Psoas muscle (tissue), 8 donors: ENCODE results near the gene CLCN1. TPM values are rescaled to one million over a fixed set of nuclear protein-coding genes. Genes with fewer than 3 reads are reported as not detected.

Experiments used
- ATAC-seq, 4 donors: fragments of 200-7000 bp; cut with Tn5 transposase; one replicate each; pipeline ENCODE4 v1.9.1; 2020; ENCODE audit warnings: moderate library complexity in 3 of 4, mild to moderate bottlenecking in 2 of 4
- DNase-seq, 2 donors: peaks; one replicate each; pipeline ENCODE4 v3.0.0-alpha.2; 2020
- H3K27ac ChIP-seq: fragments of 200-600 bp; one replicate; pipeline ENCODE4 v1.8.0; 2022
- H3K27me3 ChIP-seq, 3 donors: fragments of 200-600 bp in 1 of 3; one replicate each; pipeline versions ENCODE4 v1.6.1 to v1.8.0; 2013 to 2022; ENCODE audit warnings: low read length in 2 of 3, mild to moderate bottlenecking in 2 of 3, moderate library complexity in 1 of 3; ENCODE audit not compliant: insufficient read depth in 3 of 3
- H3K36me3 ChIP-seq, 2 donors: fragments of 200-600 bp in 1 of 2; one replicate each; pipeline versions ENCODE4 v1.6.1 to v1.8.0; 2013 to 2022; ENCODE audit warnings: low read depth in 1 of 2, mild to moderate bottlenecking in 1 of 2, moderate library complexity in 1 of 2; ENCODE audit not compliant: insufficient read depth in 1 of 2
- H3K4me1 ChIP-seq: fragments of 200-600 bp; one replicate; pipeline ENCODE4 v1.8.0; 2022
- H3K4me3 ChIP-seq: fragments of 200-600 bp; one replicate; pipeline ENCODE4 v1.8.0; 2022; ENCODE audit warnings: mild to moderate bottlenecking
- H3K9me3 ChIP-seq: fragments of 200-600 bp; one replicate; pipeline ENCODE4 v1.8.0; 2022
- WGBS, 3 donors: extraction: QIAGEN DNeasy Blood & Tissue Kit; methylation state at CpG; one replicate each; pipeline versions ENCODE4 v1.1.6 to v1.1.7; 2013; 5-methylcytosine and 5-hydroxymethylcytosine counted together
- intact Hi-C, 2 donors: fragments of 100-400 bp; cut with DNase I; formaldehyde crosslinking; loops; one replicate each; pipeline versions ENCODE4 v1.11.0 to v1.14.2; 2022
- polyA plus RNA-seq, 3 donors: library from polyadenylated mRNA; stranded (reverse); fragments of 200-250 nt; gene quantifications; one replicate each; pipeline ENCODE4 v1.2.3, GENCODE V29; 2013
- total RNA-seq, 4 donors: library from RNA; stranded (reverse); fragmentation: NEBNext Ultra II Directional in 2 of 4; extraction: Animal tissue kit (Norgen Biotek cat#: 25700) in 2 of 4; gene quantifications; one replicate each; pipeline versions ENCODE4 v1.2.1 to v1.2.4, GENCODE V29; 2021 to 2023
- TF ChIP-seq, protein P1 (sequence below): fragments of 200-600 bp; IDR thresholded peaks from one replicate; pipeline ENCODE4 v1.8.0; 2022; ENCODE audit warnings: antibody characterized with exemption
- donor health status: healthy with polysubstance abuse.
- donor health status: DM: no; HTN: no; CAD: no; lungs with moderate emphysema.
- donor health status: Bipolar disorder and iron deficiency.
- donor health status: healthy.
- donor health status: DM: yes; HTN: yes; CAD: no.
- donor health status: DM: no; HTN: no; CAD: no.
- donor health status: DM: no; HTN: no; CAD: no.
- donor health status: DM: yes; HTN: yes; CAD: no.

Gene CLCN1
- total and polyA plus RNA-seq, 7 donors, result 0.73 to 10.9 (median 3.6) TPM

DNA sequence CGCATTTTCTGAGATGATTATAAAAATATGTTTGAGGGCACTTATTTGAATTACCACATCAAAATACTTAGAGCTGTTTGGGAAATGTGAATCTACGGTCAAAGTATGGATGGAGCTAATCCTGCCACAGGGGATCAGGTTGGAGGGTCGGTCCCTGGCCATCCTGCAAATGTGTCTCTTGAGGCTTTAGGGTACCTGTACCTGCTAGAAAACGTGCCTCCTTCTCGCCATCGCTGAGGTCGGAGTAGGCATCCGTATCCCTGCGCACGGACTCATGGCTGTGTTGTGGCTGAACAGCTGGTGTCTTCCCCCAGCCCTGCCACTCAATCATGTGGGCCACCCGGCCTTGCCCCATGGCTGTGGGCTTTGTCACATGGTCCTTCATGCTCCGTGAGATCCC is 42.7 kb downstream of the CLCN1 start:
- no peaks in the 10 kb centered on the region for H3K9me3 ChIP-seq
- no peak for DNase-seq
- TF ChIP-seq, protein P1, sequence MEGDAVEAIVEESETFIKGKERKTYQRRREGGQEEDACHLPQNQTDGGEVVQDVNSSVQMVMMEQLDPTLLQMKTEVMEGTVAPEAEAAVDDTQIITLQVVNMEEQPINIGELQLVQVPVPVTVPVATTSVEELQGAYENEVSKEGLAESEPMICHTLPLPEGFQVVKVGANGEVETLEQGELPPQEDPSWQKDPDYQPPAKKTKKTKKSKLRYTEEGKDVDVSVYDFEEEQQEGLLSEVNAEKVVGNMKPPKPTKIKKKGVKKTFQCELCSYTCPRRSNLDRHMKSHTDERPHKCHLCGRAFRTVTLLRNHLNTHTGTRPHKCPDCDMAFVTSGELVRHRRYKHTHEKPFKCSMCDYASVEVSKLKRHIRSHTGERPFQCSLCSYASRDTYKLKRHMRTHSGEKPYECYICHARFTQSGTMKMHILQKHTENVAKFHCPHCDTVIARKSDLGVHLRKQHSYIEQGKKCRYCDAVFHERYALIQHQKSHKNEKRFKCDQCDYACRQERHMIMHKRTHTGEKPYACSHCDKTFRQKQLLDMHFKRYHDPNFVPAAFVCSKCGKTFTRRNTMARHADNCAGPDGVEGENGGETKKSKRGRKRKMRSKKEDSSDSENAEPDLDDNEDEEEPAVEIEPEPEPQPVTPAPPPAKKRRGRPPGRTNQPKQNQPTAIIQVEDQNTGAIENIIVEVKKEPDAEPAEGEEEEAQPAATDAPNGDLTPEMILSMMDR, result no peak
- H3K4me3 ChIP-seq, result no peak overlapping the region
- WGBS, 3 donors, result 85 to 88% (median 88%) methylated on average over 12 of the region's 12 CpGs
- H3K27me3 ChIP-seq, result peaks cover 0 to 26% (median 12%) of the 10 kb centered on the region in 3 donors
- H3K4me1 ChIP-seq, result no peaks in the 10 kb centered on the region
- H3K27ac ChIP-seq, result no peak overlapping the region
- no peak for ATAC-seq
- intact Hi-C loops, result no loop called here
- H3K36me3 ChIP-seq, result no peaks in the 10 kb centered on the region

DNA sequence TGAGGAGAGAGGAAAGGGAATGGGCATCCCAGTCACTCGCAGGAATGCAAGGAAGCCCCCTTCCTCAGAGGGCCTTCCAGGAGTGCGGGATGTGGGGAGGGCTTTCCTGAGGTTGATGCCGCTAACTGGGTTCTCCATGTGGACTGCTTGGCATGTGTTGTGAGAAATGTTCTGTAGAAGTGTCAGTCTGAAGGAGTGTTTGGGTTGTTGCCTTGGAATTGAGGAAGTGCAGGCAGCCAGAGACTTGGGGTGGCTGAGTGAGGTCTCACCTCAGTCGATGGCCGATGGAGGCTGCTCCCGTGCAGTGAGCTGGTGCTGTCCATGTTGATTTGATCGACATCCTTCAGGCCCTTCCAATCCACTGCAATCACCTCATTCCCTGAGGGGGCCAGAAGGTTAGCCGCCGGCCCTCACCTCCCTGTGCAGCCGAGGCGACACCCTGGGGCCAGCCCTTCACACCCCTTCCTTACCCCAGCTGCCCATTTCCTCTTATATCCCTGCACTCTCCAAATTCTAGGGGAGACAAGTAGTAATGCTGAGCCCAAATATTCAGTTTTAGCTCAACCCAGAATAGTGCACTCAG is 44.0 kb downstream of the CLCN1 start:
- no peak for ATAC-seq
- WGBS, 3 donors, result 77 to 90% (median 84%) methylated on average over 11 of the region's 11 CpGs
- H3K4me1 ChIP-seq, result no peaks in the 10 kb centered on the region
- intact Hi-C loops, result no loop called here
- H3K4me3 ChIP-seq, result no peak overlapping the region
- H3K27ac ChIP-seq, result no peak overlapping the region
- TF ChIP-seq, protein P1, result no peak
- H3K36me3 ChIP-seq, result no peaks in the 10 kb centered on the region
- H3K27me3 ChIP-seq, result peaks cover 0 to 35% (median 15%) of the 10 kb centered on the region in 3 donors
- DNase-seq, result no peak
- no peaks in the 10 kb centered on the region for H3K9me3 ChIP-seq

DNA sequence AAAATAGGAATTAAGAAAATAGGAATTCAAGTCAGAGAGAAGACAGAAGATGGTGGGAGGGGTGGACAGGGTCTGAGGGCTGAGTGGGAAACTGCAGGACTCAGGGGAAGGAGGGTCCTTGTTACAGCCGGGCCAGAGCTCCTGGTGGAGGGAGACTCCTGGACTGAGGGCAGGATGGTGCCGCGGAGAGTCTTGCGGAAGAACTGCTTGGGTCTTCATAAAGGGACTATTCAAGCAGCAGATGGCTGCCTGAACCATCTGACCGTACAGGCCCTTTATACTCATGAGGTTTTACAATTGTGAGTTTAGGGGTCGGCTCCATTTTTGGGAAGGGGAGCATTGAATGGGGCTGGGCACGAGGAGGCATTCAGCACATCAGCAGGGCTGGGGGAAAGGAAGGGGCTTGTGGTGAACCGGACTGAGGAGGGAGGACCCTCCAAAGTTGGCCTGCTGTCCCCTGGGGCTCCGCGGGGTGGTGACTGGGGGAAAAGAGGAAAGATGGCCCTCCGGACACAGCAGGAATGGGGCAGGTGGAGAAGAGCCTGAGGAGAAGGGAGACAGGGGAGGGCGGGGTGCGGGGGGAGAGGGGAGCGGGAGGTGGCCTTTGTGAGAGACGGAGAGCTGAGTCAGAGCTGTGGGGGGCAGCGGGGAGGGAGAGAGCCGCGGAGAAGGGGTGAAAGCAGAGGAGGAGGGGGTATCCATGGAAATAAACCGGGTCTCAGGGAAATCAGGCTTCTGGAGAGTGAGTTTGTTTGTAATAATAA is 45.1 kb downstream of the CLCN1 start:
- DNase-seq (no peak), ATAC-seq (no peak)
- H3K36me3 ChIP-seq, result no peaks in the 10 kb centered on the region
- peak overlapping the region; percentile 69 for H3K4me3 ChIP-seq
- H3K27ac ChIP-seq, result no peak overlapping the region
- no peaks in the 10 kb centered on the region for H3K4me1 ChIP-seq
- TF ChIP-seq, protein P1, result no peak
- peaks cover 0 to 42% (median 15%) of the 10 kb centered on the region in 3 donors for H3K27me3 ChIP-seq
- 35 to 43% (median 39%) methylated on average over 18 to 19 of the region's 19 CpGs for WGBS, 3 donors
- intact Hi-C loops, result no loop called here
- no peaks in the 10 kb centered on the region for H3K9me3 ChIP-seq

DNA sequence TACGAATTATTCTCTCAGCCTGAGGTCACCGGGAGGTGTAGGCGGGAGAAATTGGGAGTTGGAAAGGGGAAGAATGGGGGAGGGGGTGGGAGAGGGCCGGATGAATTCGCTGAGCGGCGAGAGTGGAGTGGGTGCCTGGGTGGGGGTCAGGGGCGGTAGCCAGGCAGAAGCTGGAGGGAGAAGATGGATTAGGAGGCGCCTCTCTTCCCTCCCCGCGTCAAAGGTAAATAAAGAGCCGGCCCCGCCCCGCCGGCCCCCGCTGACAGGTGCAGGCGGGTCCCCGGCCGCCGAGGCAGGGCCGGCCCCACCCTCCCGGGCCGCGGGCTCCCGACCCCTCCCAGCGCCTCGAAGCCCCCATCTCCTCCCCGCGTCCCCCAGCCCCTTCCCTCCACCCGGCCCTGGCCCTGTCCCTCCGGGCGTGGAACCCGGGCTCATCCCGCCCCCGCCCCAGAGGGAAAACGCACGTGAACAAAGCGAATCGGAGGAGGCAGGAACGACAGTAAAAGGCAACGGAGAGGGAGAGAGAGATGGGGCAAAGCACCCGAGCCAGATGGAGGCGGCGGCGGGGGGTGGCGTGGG is 45.7 kb downstream of the CLCN1 start:
- Histone ChIP-seq H3K9me3 (no peaks in the 10 kb centered on the region), H3K36me3 (no peaks in the 10 kb centered on the region), H3K27me3 (peaks cover 0 to 42% (median 15%) of the 10 kb centered on the region in 3 donors), H3K4me1 (no peaks in the 10 kb centered on the region), H3K4me3 (peak overlapping the region; percentile 69), H3K27ac (no peak overlapping the region)
- intact Hi-C loops, result no loop called here
- TF ChIP-seq, protein P1, result no peak
- ATAC-seq, result no peak
- no peak for DNase-seq
- 3 to 4% (median 4%) methylated on average over 20 to 46 of the region's 46 CpGs for WGBS, 3 donors
